Measurements from ENCODE around the gene RPS19BP1.
A peak's percentile ranks its signal among the peaks of the same experiment; 100 is the strongest.

The RPS19BP1 gene

DNA sequence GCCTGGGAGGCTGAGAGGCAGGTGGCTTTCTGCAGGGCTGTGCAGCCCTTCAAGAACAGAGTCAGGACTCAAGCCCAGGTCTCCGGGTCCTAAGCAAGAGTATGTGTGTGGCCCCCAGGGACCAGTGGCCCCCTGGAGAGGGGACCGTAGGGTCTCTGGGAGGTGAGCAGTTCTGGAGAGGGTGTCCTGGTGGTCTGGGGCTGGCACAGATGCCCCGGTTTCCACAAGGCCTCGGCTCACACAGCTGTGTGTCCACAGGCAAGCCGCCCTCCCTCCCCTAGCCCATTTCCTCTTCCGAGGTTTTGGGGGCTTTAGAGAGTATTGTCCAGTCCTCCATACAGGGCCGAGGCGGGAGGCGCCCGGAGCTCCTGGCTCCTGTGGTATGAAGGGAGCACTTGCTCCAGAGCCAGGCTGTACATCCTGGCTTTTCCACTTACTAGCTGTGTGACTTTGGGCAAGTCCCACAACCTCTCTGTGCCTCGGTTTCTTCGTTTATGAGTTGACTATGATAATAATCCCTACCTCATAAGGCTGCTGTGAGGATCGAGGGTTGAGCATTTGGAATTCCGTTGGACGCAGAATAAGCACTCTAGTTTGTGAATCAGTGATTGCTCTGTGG is 3.4 kb upstream of the RPS19BP1 start:
- no peak for DNase-seq (ENCODE audit: extremely low read depth, low read depth)
- no peak overlapping the region for H3K4me3 ChIP-seq (replicated peaks; ENCODE audit: low read depth, low read length)
- TF ChIP-seq, protein P1, sequence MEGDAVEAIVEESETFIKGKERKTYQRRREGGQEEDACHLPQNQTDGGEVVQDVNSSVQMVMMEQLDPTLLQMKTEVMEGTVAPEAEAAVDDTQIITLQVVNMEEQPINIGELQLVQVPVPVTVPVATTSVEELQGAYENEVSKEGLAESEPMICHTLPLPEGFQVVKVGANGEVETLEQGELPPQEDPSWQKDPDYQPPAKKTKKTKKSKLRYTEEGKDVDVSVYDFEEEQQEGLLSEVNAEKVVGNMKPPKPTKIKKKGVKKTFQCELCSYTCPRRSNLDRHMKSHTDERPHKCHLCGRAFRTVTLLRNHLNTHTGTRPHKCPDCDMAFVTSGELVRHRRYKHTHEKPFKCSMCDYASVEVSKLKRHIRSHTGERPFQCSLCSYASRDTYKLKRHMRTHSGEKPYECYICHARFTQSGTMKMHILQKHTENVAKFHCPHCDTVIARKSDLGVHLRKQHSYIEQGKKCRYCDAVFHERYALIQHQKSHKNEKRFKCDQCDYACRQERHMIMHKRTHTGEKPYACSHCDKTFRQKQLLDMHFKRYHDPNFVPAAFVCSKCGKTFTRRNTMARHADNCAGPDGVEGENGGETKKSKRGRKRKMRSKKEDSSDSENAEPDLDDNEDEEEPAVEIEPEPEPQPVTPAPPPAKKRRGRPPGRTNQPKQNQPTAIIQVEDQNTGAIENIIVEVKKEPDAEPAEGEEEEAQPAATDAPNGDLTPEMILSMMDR (IDR thresholded peaks at IDR 0.05; ENCODE audit: low read depth, low read length, missing control alignments) = no peak

DNA sequence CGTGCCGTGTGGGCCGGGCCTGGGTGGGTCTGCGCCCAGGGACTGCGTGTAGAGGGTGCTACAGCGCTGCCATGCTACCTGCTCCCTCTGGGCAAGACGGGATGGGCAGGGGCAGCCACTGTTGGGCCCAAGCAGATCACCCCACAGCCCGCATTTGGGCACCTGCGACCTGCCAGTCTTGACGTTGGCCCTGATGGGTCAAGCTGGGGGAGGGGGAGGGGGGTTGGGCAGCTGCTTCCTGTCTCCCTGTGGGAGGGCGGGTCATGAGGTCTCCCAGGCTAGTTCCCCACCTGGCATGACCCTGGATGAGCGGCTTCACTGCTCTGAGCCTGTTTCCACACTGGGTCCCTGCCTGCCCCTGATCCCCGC is 2.8 kb upstream of the RPS19BP1 start:
- DNase-seq (ENCODE audit: extremely low read depth, low read depth) = no peak
- TF ChIP-seq, protein P1 (IDR thresholded peaks at IDR 0.05; ENCODE audit: low read depth, low read length, missing control alignments) = no peak
- H3K4me3 ChIP-seq (replicated peaks; ENCODE audit: low read depth, low read length) = no peak overlapping the region

DNA sequence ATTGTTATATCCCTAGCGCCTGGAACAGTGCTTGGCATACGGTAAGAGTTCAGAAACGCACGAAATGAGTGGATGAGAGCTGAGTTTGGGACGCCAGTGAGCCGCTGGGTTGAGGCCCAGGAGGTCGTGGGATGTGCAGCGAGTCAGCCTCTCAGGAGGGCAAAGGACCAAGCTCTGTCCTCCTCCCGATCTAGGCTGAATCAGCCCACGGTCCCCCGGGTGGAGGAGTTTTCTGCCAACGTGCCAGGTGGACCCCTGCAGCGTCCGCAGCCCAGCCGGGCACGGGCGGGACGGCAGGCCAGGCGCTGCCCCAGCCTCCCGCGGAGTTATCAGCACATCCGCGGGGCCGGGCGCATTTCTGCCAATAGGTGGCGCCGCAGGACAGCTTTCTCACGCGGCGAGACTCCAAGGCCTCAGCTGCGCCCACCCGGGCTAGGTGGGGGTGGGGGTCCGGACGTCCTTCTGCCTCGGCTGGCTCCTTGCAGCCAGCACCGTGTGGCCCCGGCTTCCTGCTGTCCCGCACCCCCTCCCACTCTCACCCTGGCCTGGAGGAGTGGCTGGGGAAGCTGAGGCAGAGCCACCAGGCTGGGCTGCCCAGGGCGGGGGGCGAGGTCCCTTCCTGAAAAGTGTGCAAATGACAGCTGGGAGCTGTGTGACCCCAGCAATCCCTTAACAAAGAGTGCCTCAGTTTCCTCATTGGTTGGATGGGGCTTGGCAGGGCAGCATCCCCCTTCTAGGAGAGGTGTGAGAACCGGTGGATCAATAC is 2.2 kb upstream of the RPS19BP1 start:
- H3K4me3 ChIP-seq (replicated peaks; ENCODE audit: low read depth, low read length) = no peak overlapping the region
- TF ChIP-seq, protein P1 (IDR thresholded peaks at IDR 0.05; ENCODE audit: low read depth, low read length, missing control alignments) = peak; percentile 87
- no peak for DNase-seq (ENCODE audit: extremely low read depth, low read depth)

DNA sequence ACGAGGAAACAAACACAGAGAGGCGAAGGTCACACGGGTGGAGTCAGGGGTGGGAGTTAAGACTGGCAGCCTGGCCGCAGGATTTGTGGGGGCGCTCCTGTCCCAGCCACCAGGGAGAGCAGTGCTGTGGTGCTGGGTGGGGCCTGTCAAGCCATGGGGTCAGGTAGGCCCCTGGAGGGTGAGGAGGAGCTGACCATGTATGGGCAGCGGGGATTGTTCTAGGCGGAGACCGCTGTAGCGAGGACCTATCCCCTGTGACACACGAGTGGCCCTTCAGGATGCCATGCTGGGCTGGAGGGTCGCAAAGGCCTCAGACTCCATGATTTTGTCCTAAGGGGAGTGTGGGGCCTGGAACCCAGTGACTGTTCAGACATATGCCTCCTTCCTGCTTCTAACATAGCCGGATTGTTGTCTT is 1.6 kb upstream of the RPS19BP1 start:
- no peak for DNase-seq (ENCODE audit: extremely low read depth, low read depth)
- TF ChIP-seq, protein P1 (IDR thresholded peaks at IDR 0.05; ENCODE audit: low read depth, low read length, missing control alignments) = no peak
- no peak overlapping the region for H3K4me3 ChIP-seq (replicated peaks; ENCODE audit: low read depth, low read length)

DNA sequence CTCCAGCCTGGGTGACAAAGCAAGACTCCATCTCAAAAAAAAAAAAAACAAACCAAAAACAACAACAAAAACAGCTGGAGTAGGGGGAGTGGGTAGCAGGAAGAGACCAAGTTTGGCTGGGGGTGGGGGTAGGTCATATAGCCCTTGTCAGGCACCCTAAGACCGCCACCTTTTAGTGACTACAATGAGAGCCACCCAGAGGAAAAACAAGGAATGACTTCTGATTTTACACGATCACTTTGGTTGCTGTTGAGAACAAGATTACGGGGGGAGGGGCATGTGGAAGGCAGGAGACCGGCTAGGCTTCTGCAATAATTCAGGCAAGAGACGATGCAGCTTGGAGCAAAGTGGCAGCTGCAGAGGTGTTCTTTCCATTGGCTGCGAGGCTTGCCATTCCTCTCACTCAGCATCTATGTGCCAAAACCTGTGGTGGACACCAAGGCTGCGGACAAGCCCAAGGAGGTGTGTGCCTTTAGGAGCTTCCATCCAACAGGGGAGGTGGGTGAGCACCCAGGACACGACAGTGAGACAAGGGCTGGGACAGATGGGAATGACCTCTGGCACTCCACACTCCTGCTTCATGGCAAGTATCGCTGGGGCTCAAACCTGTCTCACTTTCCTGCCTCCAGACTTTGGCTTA is 1.7 kb downstream of the RPS19BP1 start:
- H3K4me3 ChIP-seq (replicated peaks; ENCODE audit: low read depth, low read length) = peak overlapping the region; percentile 100
- DNase-seq (ENCODE audit: extremely low read depth, low read depth) = no peak
- TF ChIP-seq, protein P1 (IDR thresholded peaks at IDR 0.05; ENCODE audit: low read depth, low read length, missing control alignments) = no peak

DNA sequence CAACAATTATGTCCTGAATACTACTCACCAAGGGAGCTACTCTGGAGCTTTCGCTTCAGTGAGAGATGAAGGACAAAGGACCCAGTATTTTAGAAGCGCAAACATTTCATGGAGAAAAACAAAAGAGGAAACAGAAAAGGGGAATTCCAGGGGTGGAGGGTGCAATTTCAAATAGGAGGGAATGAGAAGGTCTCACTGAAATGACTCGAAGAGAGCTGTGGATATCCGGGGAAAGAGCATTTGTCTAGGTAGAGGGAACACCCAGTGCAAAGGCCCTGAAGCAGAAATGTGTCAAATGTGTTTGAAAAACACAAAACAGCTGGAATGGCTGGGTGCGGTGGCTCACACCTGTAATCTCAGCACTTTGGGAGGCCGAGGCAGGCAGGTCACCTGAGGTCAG is 2.4 kb downstream of the RPS19BP1 start:
- no peak for DNase-seq (ENCODE audit: extremely low read depth, low read depth)
- TF ChIP-seq, protein P1 (IDR thresholded peaks at IDR 0.05; ENCODE audit: low read depth, low read length, missing control alignments) = no peak
- no peak overlapping the region for H3K4me3 ChIP-seq (replicated peaks; ENCODE audit: low read depth, low read length)

Data from HFF-Myc (cell line).